ENCODE data around the gene EML1. TPM values are rescaled to one million over a fixed set of nuclear protein-coding genes. Genes with fewer than 3 reads are reported as not detected.

Gene EML1
- total RNA-seq, 2 donors from 2014 or later, result 28.3 to 30.2 TPM

- DNase-seq (ENCODE audit: low spot score), result no peak
- H3K4me3 ChIP-seq, result no peak overlapping the region
- peaks cover 0 to 12% of the 10 kb centered on the region in 2 donors for H3K4me1 ChIP-seq
- TF ChIP-seq CTCF (IDR thresholded peaks at IDR 0.05), result no peak
- no peaks in the 10 kb centered on the region for H3K9me3 ChIP-seq
- H3K36me3 ChIP-seq, result no peaks in the 10 kb centered on the region
- no peaks in the 10 kb centered on the region for H3K27me3 ChIP-seq
- peak overlapping the region in 1 of 2 donors; percentile 40 for H3K27ac ChIP-seq
These were observed 86.4 kb downstream of the EML1 start for GRCh38 chr14:99879401-99880295.

GRCh38 chr14:99880651-99881420, 87.6 kb downstream of the EML1 start:
- H3K36me3 ChIP-seq, result no peaks in the 10 kb centered on the region
- H3K4me3 ChIP-seq, result no peak overlapping the region
- no peak overlapping the region for H3K27ac ChIP-seq
- peaks cover 0 to 12% of the 10 kb centered on the region in 2 donors for H3K4me1 ChIP-seq
- no peak for TF ChIP-seq CTCF (IDR thresholded peaks at IDR 0.05)
- H3K9me3 ChIP-seq, result no peaks in the 10 kb centered on the region
- DNase-seq (ENCODE audit: low spot score), result no peak
- no peaks in the 10 kb centered on the region for H3K27me3 ChIP-seq

- H3K4me1 ChIP-seq, result peaks cover 0 to 12% of the 10 kb centered on the region in 2 donors
- no peaks in the 10 kb centered on the region for H3K27me3 ChIP-seq
- DNase-seq (ENCODE audit: low spot score), result no peak
- H3K27ac ChIP-seq, result no peak overlapping the region
- H3K9me3 ChIP-seq, result no peaks in the 10 kb centered on the region
- no peak overlapping the region for H3K4me3 ChIP-seq
- TF ChIP-seq CTCF (IDR thresholded peaks at IDR 0.05), result no peak
- H3K36me3 ChIP-seq, result no peaks in the 10 kb centered on the region
These were observed 90.8 kb downstream of the EML1 start for GRCh38 chr14:99883866-99884650.

- Histone ChIP-seq H3K9me3 (no peaks in the 10 kb centered on the region), H3K36me3 (no peaks in the 10 kb centered on the region)
These were observed 91.8 kb downstream of the EML1 start for GRCh38 chr14:99884834-99885648.

More at GRCh38 chr14:99884834-99885648, 91.8 kb downstream of the EML1 start:
- peak; percentile 51 to 85 for TF ChIP-seq CTCF (IDR thresholded peaks at IDR 0.05)
- no peak for DNase-seq (ENCODE audit: low spot score)
- no peak overlapping the region for H3K4me3 ChIP-seq
- H3K27ac ChIP-seq, result no peak overlapping the region
- peaks cover 0 to 5% of the 10 kb centered on the region in 2 donors for H3K4me1 ChIP-seq
- no peaks in the 10 kb centered on the region for H3K27me3 ChIP-seq
